C4-2B (cell line): ENCODE measurements around the gene LCNL1.

Experiments used
- ZFX ChIP-seq: fragments of 450-650 bp; IDR thresholded peaks from 2 replicates; pipeline ENCODE4 v1.6.1; 2017
- TF ChIP-seq, protein P1 (sequence below): fragments of 450-650 bp; conservative IDR thresholded peaks from 2 replicates; pipeline ENCODE4 v1.5.1; 2017; ENCODE audit warnings: mild to moderate bottlenecking

DNA sequence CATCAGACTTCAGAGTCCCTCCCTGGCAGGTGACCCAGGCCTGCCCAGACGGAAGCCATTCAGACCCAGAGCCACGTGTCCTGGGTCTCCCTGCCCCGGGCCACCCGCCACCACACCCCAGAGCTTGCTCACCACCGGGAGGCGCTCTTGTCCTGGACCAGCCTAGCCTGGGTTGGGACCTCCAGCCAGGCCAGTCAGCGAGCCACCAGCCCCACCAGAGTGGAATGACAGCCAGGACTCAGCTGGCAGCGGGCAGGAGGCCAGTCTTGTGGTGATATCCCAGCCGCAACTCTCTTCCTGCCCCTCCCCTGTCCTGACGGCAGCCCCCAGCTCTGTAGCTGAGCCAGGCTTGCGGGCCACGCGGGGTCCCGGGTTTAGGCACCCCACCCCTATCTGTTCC, 7.1 kb upstream of the LCNL1 start:
- TF ChIP-seq, protein P1, sequence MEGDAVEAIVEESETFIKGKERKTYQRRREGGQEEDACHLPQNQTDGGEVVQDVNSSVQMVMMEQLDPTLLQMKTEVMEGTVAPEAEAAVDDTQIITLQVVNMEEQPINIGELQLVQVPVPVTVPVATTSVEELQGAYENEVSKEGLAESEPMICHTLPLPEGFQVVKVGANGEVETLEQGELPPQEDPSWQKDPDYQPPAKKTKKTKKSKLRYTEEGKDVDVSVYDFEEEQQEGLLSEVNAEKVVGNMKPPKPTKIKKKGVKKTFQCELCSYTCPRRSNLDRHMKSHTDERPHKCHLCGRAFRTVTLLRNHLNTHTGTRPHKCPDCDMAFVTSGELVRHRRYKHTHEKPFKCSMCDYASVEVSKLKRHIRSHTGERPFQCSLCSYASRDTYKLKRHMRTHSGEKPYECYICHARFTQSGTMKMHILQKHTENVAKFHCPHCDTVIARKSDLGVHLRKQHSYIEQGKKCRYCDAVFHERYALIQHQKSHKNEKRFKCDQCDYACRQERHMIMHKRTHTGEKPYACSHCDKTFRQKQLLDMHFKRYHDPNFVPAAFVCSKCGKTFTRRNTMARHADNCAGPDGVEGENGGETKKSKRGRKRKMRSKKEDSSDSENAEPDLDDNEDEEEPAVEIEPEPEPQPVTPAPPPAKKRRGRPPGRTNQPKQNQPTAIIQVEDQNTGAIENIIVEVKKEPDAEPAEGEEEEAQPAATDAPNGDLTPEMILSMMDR: no peak
- no peak for TF ChIP-seq ZFX
